ENCODE data around the gene ARHGEF10L.
"Not testable (repeated sequence)": the region's sequence is repeated elsewhere in the genome, so short reads cannot be mapped to it uniquely, and the experiment has no call there.

ARHGEF10L gene

DNA sequence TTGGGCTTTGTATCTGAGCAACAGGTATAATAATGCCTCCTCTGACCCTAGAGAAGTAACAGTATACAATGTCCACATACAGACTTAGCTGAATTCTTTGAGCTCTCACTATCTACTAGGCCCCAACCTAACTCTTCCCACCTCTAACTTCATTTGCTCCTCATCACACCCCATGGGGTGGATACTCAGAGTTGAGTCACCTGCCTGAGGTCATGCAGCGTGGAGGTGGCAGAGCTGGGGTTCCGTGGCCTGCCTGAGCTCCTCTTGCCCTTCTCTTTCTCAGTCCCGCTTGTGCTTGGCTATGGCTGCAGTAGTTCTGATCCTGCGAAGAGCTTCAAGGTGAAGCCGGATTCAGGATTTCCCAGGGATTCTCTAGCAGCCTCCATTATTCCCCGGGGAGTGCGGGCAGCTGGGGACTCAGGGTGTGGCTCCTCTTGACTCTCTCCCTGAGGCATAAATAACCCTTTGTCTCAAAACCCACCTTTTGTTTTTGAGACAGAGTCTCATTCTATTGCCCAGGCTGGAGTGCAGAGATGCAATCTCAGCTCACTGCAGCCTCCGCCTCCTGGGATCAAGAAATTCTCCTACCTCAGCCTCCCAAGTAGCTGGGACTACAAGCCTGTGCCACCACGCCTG, 185.7 kb downstream of the ARHGEF10L start:
- no peak for DNase-seq

DNA sequence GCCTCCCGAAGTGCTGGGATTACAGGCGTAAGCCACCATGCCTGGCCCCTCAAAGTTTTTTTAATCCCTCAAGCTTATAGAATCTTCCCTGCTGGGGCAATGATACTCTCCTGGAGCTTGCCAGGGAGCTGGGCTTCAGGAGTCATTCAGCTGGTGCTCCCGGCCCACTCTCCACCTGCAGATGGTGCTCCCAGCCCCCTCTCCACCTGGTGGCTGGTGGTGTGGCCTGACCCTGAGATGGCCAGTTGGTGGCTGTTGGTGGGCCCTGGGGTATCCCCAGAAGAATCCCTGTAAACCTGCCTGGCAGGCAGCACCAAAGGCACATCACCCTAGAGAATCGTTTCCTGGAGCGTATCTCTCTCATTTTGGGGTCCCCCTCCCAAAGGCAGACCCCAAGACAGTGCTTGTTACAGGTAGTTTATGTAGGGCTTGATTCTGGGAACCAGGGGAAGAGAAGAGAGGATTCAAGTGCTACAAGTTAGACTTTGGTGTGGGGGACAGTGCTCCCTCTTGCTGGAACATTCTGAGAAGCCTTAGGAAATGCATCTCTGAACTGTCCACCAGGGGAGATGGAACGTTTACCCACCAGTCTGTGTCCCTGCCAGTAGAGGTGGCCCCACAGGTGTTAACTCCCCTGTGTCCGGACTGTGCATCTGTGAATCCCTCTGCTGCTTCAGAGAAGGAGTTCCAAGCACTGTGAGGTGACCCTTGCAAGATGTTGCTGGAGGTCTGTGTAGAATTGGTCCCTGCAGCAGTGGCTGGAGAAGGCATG, 186.5 kb downstream of the ARHGEF10L start:
- no peak for DNase-seq

DNA sequence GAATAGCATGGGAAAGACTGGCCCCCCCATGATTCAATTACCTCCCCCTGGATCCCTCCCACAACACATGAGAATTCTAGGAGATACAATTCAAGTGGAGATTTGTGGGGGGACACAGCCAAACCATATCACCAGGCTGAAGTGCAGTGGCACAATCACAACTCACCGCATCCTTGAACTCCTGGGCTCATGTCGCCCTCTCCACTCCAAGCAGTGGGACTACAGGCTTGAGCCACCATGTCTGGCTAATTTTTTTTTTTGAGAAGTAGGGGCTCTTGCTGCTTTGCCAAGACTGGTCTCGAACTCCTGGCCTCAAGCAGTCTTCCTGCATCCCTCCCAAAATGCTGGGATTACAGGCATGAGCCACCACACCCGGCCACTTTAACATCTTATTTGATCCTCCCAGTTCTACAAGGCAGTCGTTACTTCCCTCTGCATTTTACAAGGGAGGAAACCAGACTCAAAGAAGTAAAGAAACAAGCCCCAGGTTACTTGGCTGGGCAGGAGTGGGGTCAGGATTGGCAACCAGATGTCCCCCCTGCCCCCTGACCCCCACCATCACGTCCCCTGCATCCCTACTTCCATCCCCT, 188.7 kb downstream of the ARHGEF10L start:
- DNase-seq = no peak

DNA sequence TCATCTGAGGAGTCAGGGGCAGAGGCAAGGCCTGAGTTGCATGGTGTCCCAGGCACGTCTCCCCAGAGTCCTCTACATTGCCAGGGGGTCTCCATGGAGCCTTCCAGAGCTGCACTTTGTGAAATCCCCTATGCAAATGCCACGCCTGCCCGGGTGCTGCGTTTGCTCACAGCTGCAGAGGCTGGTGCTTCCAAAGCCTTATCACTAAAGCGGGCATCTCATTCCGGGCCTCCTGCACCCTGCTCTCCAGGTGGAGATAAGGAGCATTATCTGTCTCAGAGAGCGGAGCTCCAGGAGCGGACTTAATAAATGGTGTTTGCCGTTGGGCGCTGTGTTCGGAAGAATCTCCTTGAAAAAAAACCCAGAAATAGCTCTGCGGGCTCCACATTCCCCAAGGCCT, 189.8 kb downstream of the ARHGEF10L start:
- no peak for DNase-seq

DNA sequence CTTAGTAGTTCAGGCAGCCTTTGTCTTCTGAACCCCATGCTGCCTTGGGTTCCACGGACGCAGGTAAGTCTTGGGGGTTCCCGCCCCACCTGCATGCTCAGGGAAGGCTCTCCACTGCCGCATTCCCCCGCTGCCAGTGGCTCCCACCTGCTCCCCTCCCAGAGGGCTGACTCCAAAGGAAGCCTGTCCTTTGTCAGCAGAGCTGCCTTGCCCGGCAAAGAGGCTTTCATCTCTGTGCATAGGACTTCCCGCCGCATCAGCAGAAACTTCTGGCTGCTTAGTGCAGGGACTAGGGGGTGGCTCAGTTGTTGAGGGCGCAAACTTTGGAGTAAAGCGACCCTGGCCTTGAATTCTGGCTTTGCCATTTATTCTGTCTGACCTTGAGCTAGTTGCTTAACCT, 190.4 kb downstream of the ARHGEF10L start:
- DNase-seq = no peak

DNA sequence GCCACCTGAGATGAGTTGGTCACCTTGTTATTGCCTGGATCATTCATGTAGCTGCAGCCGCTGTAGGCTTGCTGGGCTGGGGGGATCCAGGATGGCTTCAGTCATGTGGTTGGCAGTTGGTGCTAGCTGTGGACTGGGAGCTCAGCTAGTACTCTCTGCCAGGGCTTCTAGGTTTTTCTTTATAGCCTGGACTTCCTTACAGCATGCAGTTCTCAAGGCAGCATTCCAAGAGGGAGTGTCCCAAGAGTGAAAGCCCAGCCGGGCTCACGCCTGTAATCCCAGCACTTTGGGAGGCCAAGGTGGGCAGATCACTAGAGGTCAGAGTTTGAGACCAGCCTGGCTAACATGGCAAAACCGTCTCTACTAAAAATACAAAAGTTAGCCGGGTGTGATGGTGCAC, 192.0 kb downstream of the ARHGEF10L start:
- DNase-seq = no peak

DNA sequence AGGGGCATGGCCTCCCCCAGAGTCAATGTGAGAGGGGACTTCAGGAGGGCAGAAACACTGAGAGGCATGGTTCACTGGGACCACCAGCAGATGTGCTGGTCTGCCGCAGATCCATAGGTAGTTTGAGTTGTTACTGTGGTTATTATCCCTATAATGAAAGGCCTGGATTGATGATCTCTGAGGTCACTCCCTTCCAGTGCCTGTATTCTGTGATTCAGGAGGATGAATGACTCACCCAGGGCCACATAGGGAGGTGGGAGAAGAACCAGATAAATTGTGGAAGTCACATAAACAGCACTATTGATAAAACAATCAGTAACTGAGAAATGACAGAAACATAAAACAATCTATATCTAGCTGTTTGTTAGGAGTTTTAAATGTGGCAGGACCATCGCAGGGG, 193.0 kb downstream of the ARHGEF10L start:
- DNase-seq = no peak

DNA sequence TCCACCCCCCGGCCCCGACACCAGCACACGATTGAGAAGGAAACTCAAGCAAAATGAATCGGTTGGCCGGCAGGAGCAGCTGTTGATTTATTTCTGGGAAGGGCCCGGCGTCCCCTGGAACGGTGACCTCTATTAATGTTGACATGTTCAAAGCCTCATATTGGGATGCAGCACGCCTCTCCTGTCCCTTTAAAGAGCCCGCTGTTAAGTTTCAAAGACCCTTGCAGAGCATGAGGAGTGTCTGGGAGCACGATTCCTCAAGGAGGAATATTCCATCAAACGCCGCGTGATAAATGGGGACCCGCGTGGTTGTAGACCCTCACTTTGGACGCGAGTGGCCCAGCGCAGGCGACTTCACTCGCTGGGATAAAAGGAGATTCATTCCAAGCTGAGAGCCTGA, 194.2 kb downstream of the ARHGEF10L start:
- no peak for DNase-seq

DNA sequence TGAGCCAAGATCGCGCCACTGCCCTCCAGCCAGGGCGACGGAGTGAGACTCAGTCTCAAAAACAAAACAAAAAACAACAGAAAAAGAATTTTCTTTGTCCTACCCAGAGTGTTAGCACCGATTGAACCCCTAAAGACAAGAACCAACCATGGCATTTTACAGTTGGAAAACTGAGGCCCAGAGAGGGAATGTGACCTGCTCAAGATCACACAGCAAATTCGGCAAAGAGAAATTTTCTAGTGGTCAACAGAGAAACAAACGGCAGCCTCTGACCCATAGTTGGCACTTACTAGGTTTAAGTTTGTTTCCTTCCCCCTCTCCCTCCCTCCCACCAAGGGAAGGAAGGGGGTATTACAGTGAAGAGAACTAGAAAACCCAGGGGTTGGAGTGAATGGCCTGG, 195.1 kb downstream of the ARHGEF10L start:
- no peak for DNase-seq

DNA sequence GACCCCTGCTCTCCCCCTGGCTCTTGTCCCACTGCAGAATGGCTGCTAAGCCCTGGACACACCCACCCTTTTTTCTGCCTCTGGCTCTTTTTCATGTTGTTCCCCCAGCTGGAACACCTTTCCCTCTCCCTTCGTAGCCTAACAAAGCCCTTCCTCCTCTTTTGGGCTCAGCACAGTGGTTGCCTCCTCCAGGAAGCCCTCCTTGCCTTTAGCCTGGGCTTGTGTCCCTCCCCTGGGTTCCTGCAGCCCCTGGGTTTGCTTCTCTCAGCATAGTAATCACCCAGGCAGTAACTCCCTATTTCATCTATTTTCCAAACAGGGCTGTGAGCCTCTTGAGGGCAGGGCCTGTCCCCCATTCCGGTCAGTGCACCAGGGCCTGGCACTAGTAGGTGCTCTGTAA, 195.8 kb downstream of the ARHGEF10L start:
- DNase-seq = no peak

DNA sequence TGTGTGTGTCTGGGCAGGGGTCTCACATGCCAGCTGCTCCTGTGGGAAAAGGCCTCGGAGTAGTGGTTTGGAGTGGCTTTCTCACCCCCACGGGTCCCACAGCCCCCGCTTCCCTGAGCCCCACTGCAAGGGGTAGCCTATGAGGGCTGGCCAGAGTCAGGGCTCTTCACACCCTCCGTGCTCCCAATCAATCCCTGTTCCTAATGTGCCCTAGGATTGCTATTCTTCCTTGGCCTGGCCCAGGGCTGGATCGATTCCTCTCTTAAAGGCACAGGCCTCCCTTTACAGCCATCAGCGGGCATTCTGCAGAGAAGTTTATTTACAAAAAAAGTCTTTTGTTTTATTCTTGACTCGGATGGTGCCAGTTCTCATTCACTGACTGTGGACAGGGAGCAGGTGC, 196.3 kb downstream of the ARHGEF10L start:
- DNase-seq = no peak

DNA sequence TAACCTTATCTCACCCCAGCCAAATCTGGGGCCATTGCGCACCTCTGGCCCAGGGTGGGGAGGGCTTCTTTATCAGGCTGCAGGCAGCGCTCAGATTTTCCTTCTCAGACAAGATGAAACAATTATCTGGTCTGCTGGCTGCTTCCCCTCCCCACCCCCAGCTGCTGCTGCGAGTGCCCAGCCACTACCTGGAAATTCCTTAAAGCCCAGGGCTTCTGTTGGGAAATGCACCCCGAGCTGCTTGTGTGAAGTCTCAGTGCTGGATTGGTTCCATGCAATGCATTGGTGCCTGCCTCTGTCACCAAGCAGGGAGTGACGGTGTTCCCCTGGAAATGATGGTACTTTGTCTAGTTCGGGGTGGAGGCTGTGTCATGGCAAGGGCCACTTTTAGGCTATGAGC, 197.1 kb downstream of the ARHGEF10L start:
- no peak for DNase-seq

DNA sequence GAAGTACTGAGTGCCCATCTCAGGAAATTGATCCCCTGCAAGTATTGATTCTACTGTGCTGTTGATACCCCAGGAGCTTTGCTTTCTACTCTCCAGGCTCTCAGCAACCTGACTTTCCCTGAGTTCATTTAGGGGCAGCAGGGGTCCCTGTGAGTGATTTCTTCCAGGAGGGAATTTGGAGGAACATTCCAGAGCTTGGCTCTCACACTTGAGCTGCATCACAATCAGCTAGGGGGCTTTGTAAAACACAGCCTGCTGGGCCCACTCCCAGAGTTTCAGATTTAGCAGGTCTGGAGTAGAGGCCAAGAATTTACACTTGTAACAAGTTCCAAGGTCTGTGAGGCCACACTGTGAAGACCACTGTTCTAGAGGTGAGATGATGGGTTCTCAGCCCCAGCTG, 199.6 kb downstream of the ARHGEF10L start:
- no peak for DNase-seq

DNA sequence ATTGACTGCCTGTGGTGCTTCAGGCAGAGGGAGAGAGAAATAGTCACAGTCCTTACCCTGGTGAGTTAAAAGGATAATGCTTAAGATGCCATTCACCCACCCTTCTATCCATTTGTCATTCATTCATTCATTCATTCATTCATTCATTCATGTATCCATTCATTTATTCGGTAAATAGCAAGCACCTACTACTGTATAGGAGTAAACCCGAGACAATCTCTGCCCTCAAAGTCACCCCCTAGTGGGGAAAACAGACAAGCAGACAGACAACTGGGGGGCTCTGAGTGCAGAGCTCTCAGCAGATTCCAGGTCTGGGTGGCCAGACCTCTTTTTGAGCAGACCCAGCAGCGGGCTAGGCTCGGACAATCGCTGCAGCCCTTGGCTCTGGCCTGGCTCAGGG, 201.6 kb downstream of the ARHGEF10L start:
- DNase-seq = no peak

DNA sequence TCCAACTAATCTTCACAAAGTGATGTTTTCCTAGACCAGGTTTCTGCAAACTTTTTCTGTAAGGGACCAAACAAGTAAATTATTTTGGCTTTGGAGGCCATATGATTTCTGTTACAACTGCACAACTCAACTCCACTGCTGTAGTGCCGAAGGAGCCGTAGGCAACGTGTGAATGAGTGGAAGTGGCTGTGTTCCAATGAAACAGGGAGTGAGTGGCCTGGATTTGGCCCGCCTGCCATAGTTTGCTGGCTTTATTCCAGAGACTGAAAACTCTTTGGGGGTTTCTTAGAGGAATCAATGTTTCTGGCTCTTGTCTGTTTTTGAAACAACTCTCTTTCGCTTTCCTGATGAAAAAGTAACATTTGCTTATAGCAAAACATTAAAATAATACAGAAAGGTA, 203.1 kb downstream of the ARHGEF10L start:
- no peak for DNase-seq

DNA sequence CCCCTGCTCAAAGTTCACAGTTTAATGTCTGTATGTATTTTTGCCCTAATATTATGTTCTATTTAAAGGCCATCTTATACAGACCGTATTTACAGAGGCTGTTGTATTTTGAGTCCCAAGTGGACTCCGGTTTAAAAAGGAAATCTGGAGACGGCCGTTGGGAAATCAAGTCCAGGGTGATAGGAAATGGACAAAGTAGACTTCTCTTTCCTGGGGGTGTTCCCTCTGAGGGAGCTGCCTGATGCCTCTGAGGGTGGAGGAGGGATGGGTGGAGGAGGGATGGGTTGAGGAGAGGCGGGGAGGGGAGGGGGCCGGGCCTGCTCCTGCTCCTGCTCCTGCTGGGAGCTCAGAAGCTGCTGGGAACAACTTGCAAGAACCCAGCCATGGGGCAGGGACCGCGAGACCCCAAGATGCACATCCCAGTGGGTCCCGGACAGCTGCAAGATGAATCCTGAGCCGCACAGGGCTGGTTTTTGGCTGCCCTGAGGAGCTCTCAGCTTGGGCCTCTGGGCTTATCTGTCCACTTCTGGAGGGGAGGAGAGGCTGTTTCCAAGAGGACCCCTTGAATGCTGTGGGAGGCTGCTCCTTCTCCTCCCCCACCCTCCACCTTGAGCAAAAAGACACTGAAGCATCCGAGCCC, 203.6 kb downstream of the ARHGEF10L start:
- DNase-seq = no peak

DNA sequence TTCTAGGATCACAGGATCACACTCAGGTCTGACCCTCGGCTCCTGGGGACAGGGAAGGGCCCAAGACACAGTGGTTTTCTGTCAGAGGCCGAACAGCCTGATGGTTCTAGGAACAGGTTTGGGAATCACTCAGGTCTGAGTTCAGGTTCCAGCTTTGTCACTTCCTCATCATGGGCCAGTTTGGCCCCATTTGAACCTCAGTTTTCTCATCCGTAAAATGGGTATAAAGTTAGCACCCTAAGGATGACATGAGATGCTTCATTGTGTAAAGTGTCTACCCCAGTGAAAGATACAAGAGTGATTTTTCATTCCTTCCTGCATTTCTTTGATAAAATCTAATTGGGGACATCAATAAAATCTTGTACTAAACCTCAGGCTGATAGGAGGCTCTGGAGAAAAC, 204.4 kb downstream of the ARHGEF10L start:
- DNase-seq = no peak

DNA sequence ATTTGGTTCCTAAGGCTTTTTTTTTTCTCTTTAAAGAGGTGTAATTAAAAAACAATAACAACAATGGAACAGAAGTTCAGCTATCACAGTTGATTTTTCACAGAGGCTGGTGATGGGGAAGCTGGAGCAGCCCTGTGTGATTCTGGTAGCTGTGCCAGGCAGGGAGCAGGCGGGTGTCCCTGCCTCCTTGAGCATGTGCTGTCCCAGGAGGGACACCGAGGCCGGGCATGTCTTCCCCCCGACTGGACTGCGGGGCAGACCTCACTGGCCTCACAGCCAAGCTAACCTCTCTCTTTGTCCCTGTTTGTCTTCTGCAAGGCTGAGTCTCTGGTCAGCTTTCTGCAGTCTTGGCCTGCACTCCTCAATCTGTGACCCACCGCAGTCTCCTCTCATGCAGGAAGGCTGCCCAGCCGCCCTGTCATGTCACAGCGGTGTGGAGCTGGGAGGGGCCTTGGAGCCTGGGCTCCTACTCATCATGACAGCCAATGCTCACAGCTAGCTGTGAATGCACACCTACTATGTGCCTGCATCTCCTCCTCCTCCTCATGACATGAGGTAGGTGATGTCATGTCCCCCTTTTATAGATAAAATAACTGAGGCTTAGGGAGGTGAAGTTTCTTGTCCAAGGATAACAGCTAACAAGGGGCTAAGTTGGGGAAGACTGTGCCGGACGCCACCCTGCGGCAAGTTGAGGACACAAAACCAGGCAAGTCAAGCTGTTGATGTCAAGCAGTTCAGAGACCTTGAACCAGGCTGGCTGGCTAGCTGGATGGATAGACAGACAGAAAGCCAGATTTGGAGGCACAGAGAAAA, 205.4 kb downstream of the ARHGEF10L start:
- no peak for DNase-seq

DNA sequence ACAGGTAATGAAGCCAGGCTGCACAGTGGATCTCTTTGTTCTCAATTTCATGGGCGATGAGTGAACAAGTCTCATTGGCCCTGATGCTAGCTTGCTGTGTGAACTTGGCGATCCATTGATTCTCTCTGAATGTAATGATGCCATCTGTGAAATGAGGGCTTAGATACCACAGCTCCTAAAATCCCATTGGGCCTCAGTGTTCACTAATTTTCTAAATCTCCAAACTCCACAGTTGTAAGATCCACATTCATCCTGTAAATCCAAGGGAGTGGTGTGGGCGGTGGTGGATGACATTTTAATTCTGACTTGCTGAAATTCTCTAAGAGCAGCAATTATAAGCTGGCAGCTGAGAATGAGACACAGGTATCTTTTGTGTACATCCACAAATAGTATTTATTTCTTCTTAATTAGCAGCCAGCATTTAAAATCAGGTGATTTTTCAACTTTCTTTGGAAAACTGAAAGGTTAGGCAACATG, 206.0 kb downstream of the ARHGEF10L start:
- no peak for DNase-seq

DNA sequence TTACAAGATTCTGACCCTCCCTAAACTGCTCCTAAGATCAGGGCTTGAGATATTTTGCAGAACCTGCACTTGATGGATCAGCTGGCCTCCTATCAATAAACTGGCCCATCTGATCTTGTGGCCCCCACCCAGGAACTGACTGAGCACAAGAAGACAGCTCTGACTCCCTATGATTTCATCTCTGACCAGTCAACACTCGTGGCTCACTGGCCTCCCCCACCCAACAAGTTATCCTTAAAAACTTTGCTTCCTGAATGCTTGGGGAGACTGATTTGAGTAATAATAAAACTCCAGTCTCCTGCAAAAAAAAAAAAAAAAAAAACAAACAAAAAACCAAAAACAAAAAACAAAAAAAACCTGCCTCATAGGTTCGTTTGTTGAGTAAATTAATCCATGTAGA, 206.8 kb downstream of the ARHGEF10L start:
- not testable (repeated sequence) for DNase-seq

DNA sequence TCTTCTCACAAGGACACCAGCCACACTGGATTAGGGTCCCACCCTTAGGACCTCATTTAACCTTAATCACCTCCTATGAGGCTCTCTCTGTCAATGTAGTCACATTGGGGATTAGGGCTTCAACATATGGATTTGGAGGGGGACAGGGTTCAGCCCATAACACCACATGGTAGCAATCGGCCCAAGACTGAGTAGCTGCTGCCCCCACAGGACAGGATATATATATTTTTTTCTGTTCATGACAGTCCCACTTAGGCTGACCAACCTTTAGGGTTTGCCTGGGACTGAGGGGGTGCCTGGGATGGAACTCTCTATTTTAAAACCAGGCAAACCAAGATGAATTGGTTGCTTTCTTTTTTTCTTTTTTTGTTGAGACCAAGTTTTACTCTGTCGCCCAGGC, 207.4 kb downstream of the ARHGEF10L start:
- DNase-seq = no peak

Measured in cerebellar nuclear complex (tissue), 1 donor.